GM12878 (cell line): ENCODE data around the gene RASGRF1. TPM values are rescaled to one million over a fixed set of nuclear protein-coding genes. Genes with fewer than 3 reads are reported as not detected.

Experiments
- ATAC-seq: fragments of 200-7000 bp; cut with Tn5 transposase; 3 replicates; pipeline ENCODE4 v1.9.1; 2020; ENCODE audit warnings: mild to moderate bottlenecking, moderate library complexity
- BruUV-seq: library from RNA; stranded (reverse); fragments of 400-500 nt; replicated peaks from 2 replicates; lab custom pipeline; 2021; lab: Mats Ljungman, UMichigan
- CTCF ChIA-PET: fragments of 300-600 bp; sonication (Branson Sonifier 250); formaldehyde crosslinking; extraction: SDS; loops from one replicate; lab custom pipeline; 2021; ENCODE audit warnings: inconsistent platforms; lab: Yijun Ruan, JAX
- POLR2A ChIA-PET: fragments of 350-600 bp; formaldehyde crosslinking; extraction: SDS; loops from one replicate; lab custom pipeline; 2021; ENCODE audit warnings: inconsistent platforms; lab: Charles Lee
- RAD21 ChIA-PET: fragments of 300-600 bp; sonication (Branson Sonifier 250); formaldehyde crosslinking; loops from one replicate; lab custom pipeline; 2023; ENCODE audit warnings: antibody characterized with exemption; ENCODE audit not compliant: unreplicated experiment; lab: Charles Lee
- SMC1A ChIA-PET: fragments of 300-600 bp; sonication (Branson Sonifier 250); formaldehyde crosslinking; loops from one replicate; lab custom pipeline; 2023; ENCODE audit not compliant: unreplicated experiment, uncharacterized antibody; lab: Charles Lee
- DNase-seq: peaks from one replicate; pipeline ENCODE4 v3.0.0-alpha.2; 2011; ENCODE audit warnings: low read depth, low spot score
- FAIRE-seq: peaks from 3 replicates; lab custom pipeline; 2011; peaks lifted over from hg19 to GRCh38; lab: Jason Lieb, UNC
- H2AFZ ChIP-seq: 2 replicates; pipeline ENCODE4 v1.6.0; 2011; ENCODE audit warnings: low read depth, low read length, control low read depth; ENCODE audit not compliant: control insufficient read depth
- H3K27ac ChIP-seq: 2 replicates; pipeline ENCODE4 v1.5.1; 2011; ENCODE audit warnings: control low read depth; ENCODE audit not compliant: control insufficient read depth, insufficient read depth
- H3K27me3 ChIP-seq, 2 experiments: replicated peaks in 1 of 2; 2 replicates each; pipeline versions ENCODE4 v1.6.0 to v1.6.1; 2011; ENCODE audit warnings: low read length in 1 of 2; ENCODE audit not compliant: control insufficient read depth in 2 of 2, insufficient read depth in 2 of 2
- H3K36me3 ChIP-seq, 2 experiments: 2 replicates each; pipeline ENCODE4 v1.5.1; 2011; ENCODE audit warnings: low read length in 1 of 2; ENCODE audit not compliant: control insufficient read depth in 2 of 2, insufficient read depth in 2 of 2
- H3K4me1 ChIP-seq: 2 replicates; pipeline ENCODE4 v1.6.1; 2011; ENCODE audit warnings: mild to moderate bottlenecking, low read length, moderate library complexity, mixed read lengths; ENCODE audit not compliant: control insufficient read depth, insufficient read depth
- H3K4me2 ChIP-seq: 2 replicates; pipeline ENCODE4 v1.6.0; 2011; ENCODE audit warnings: control low read depth; ENCODE audit not compliant: control insufficient read depth, insufficient read depth
- H3K4me3 ChIP-seq: fragments of 200-600 bp; sonication (generic); 2 replicates; pipeline ENCODE4 v1.5.1; 2016
- H3K79me2 ChIP-seq: 2 replicates; pipeline ENCODE4 v1.6.0; 2011; ENCODE audit warnings: low read length; ENCODE audit not compliant: control insufficient read depth, insufficient read depth
- H3K9ac ChIP-seq: 2 replicates; pipeline ENCODE4 v1.8.0; 2011; ENCODE audit warnings: low read length, control low read depth, mixed read lengths; ENCODE audit not compliant: control insufficient read depth, insufficient read depth
- H3K9me3 ChIP-seq: replicated peaks from 3 replicates; pipeline ENCODE4 v1.5.1; 2011; ENCODE audit warnings: mild to moderate bottlenecking, low read length; ENCODE audit not compliant: control insufficient read depth, insufficient read depth
- H4K20me1 ChIP-seq: 2 replicates; pipeline ENCODE4 v1.6.0; 2011; ENCODE audit not compliant: control insufficient read depth, insufficient read depth
- ATF2 ChIP-seq: IDR thresholded peaks from 2 replicates; pipeline ENCODE4 v1.6.1; 2012; ENCODE audit warnings: low read length, inconsistent platforms
- BACH1 ChIP-seq: fragments of 450-650 bp; IDR thresholded peaks from 2 replicates; pipeline ENCODE4 v1.6.1; 2017; ENCODE audit warnings: mild to moderate bottlenecking, borderline replicate concordance
- CBX3 ChIP-seq: fragments of 200-600 bp; sonication (generic); IDR thresholded peaks from 2 replicates; pipeline ENCODE4 v1.6.1; 2016; ENCODE audit warnings: low read depth, borderline replicate concordance
- CHD2 ChIP-seq: IDR thresholded peaks from 2 replicates; pipeline ENCODE4 v1.6.1; 2011; ENCODE audit warnings: low read depth, low read length, improper control_type of control experiment, borderline replicate concordance
- ETV6 ChIP-seq, 2 experiments: fragments of 450-650 bp in 1 of 2; IDR thresholded peaks in 1 of 2; conservative IDR thresholded peaks in 1 of 2; 2 replicates each; pipeline ENCODE4 v1.6.1; 2014; ENCODE audit warnings: antibody characterized with exemption in 1 of 2, borderline replicate concordance in 1 of 2, low read depth in 1 of 2, mild to moderate bottlenecking in 1 of 2, moderate library complexity in 1 of 2
- HSF1 ChIP-seq: fragments of 150-350 bp; IDR thresholded peaks from 2 replicates; pipeline ENCODE4 v1.6.1; 2014; ENCODE audit warnings: mild to moderate bottlenecking, low read depth, low read length
- NFXL1 ChIP-seq: fragments of 450-650 bp; IDR thresholded peaks from 2 replicates; pipeline ENCODE4 v1.6.1; 2017; ENCODE audit warnings: antibody characterized with exemption, mild to moderate bottlenecking, borderline replicate concordance
- PAX8 ChIP-seq: fragments of 450-650 bp; IDR thresholded peaks from 2 replicates; pipeline ENCODE4 v1.6.1; 2017; ENCODE audit warnings: mild to moderate bottlenecking, moderate library complexity
- PRDM15 ChIP-seq: fragments of 450-650 bp; formaldehyde crosslinking; IDR thresholded peaks from 2 replicates; pipeline ENCODE4 v1.4.0; 2020; ENCODE audit warnings: mild to moderate bottlenecking, moderate library complexity
- SREBF2 ChIP-seq: IDR thresholded peaks from 2 replicates; pipeline ENCODE4 v1.6.1; 2012; ENCODE audit warnings: mild to moderate bottlenecking, low read length
- SUZ12 ChIP-seq: fragments of 200-600 bp; sonication (generic); IDR thresholded peaks from one replicate; pipeline ENCODE4 v1.6.1; 2018; ENCODE audit warnings: antibody characterized with exemption, mild to moderate bottlenecking; ENCODE audit not compliant: unreplicated experiment
- TBL1XR1 ChIP-seq: IDR thresholded peaks from 2 replicates; pipeline ENCODE4 v1.6.1; 2012; ENCODE audit warnings: low read depth, low read length, improper control_type of control experiment
- WRNIP1 ChIP-seq: IDR thresholded peaks from 2 replicates; pipeline ENCODE4 v1.6.1; 2011; ENCODE audit warnings: low read depth, low read length, improper control_type of control experiment, borderline replicate concordance
- YBX1 ChIP-seq: fragments of 450-650 bp; IDR thresholded peaks from 2 replicates; pipeline ENCODE4 v1.6.1; 2016; ENCODE audit warnings: antibody characterized with exemption
- ZSCAN29 ChIP-seq: fragments of 450-650 bp; IDR thresholded peaks from 2 replicates; pipeline ENCODE4 v1.6.1; 2017; ENCODE audit warnings: mild to moderate bottlenecking, moderate library complexity
- WGBS: methylation state at CpG from one replicate; pipeline ENCODE4 v1.1.6; 2016; ENCODE audit warnings: low lambda C conversion rate; ENCODE audit not compliant: insufficient replicate concordance, insufficient coverage; ENCODE audit errors: missing lambda C conversion rate; 5-methylcytosine and 5-hydroxymethylcytosine counted together
- in situ Hi-C: fragments of 300-500 bp; cut with MboI; formaldehyde crosslinking; loops from 9 replicates; pipeline ENCODE4 v1.14.3; 2018; ENCODE audit warnings: mixed read lengths
- intact Hi-C: fragments of 100-400 bp; cut with micrococcal nuclease; formaldehyde crosslinking; loops from one replicate; pipeline ENCODE4 v1.14.2; 2022; ENCODE audit not compliant: unreplicated experiment
- polyA plus RNA-seq, 11 experiments: library from polyadenylated mRNA; depleted of rRNA in 4 of 11; unstranded in 6 of 11; stranded (reverse) in 5 of 11; fragments of >200 nt; fragmentation: Nextera tagmentation in 4 of 11; fragmentation: Illumina TruSeq in 1 of 11; extraction: Ambion mirVana in 4 of 11; extraction: Trizol in 1 of 11; gene quantifications; 1 replicate in 1 of 11; 2 replicates in 10 of 11; pipeline versions ENCODE4 v1.2.1 to v1.2.3, GENCODE V29; 2011 to 2016; ENCODE audit warnings: inconsistent platforms in 2 of 11, missing spikeins in 2 of 11, low read depth in 1 of 11
- total RNA-seq, 4 experiments: library from RNA; depleted of rRNA in 3 of 4; stranded (reverse); fragments of >200 nt in 3 of 4; fragmentation: Illumina TruSeq in 1 of 4; extraction: Trizol in 1 of 4; gene quantifications; 2 replicates each; pipeline versions ENCODE4 v1.2.1 to v1.2.3, GENCODE V29; 2013 to 2021

Gene RASGRF1
- total and polyA plus RNA-seq, 10 of the 15 experiments (the other 5 are each of a cell fraction or from before 2014, with no cell fraction given): 0.20 to 1.9 (median 0.86) TPM

GRCh38 chr15:78985859-78986475, 104.6 kb downstream of the RASGRF1 start:
- H3K79me2 ChIP-seq: peaks cover 3% of the 10 kb centered on the region; the same call in 1 of the 2 replicates
- RAD21 ChIA-PET: interaction anchor here (0.8 to 1.7 kb wide), 4 partner anchors 14 to 42 kb away, joined by 3 to 7 read pairs (median 4); no protein-coding TSS in a partner anchor
- no peaks in the 10 kb centered on the region for H3K36me3 ChIP-seq
- peaks cover 16% of the 10 kb centered on the region for H3K4me1 ChIP-seq
- ATAC-seq: no peak
- H3K27ac ChIP-seq: no peak overlapping the region
- intact Hi-C loops: no loop called here
- TF ChIP-seq TBL1XR1 (no peak), ZSCAN29 (no peak), BACH1 (no peak), HSF1 (no peak), SREBF2 (no peak), YBX1 (no peak), PRDM15 (no peak), NFXL1 (no peak), CHD2 (no peak), ETV6 (conservative IDR thresholded peaks at IDR 0.05 in 1 of 2, IDR thresholded peaks at IDR 0.05 in 1 of 2; ENCODE audit: borderline replicate concordance in 1 of 2, low read depth in 1 of 2) (no peak), CBX3 (no peak), WRNIP1 (no peak), PAX8 (no peak), SUZ12 (no peak), ATF2 (no peak)
- TF ChIP-seq, all 136 proteins: peak for 0
- Histone ChIP-seq H3K27me3 (no peaks in the 10 kb centered on the region), H3K4me3 (no peak overlapping the region), H4K20me1 (no peaks in the 10 kb centered on the region), H3K9ac (no peak overlapping the region), H3K9me3 (no peaks in the 10 kb centered on the region; the same call in 2 of the 3 replicates), H2AFZ (no peak overlapping the region), H3K4me2 (no peak overlapping the region)
- no TSS peak for BruUV-seq
- in situ Hi-C loops: loop anchor here (25.0 kb wide), 1 partner anchor 824 kb away; no protein-coding TSS in a partner anchor
- ChIA-PET SMC1A (interaction anchor here (0.6 to 1.9 kb wide), 6 partner anchors 8 to 51 kb away, joined by 3 to 10 read pairs (median 3); no protein-coding TSS in a partner anchor), POLR2A (interaction anchor here (0.6 to 1.3 kb wide), 7 partner anchors 10 to 916 kb away, joined by 3 to 7 read pairs (median 4); no protein-coding TSS in a partner anchor), CTCF (interaction anchor here (0.9 to 3.0 kb wide), 7 partner anchors 19 to 198 kb away, joined by 3 to 8 read pairs (median 4); no protein-coding TSS in a partner anchor)
- DNase-seq: no peak
- no peak for FAIRE-seq
- 77% methylated on average over 5 of the region's 6 CpGs for WGBS
